Omental fat pad (tissue), 4 donors: ENCODE data around the gene SPACA1. TPM values are rescaled to one million over a fixed set of nuclear protein-coding genes. Genes with fewer than 3 reads are reported as not detected.

Experiments
- ATAC-seq: fragments of 150-250 bp; one replicate; pipeline ENCODE4 v1.9.1; 2016; ENCODE audit warnings: mild to moderate bottlenecking, moderate library complexity; ENCODE audit not compliant: low FRiP score
- DNase-seq: peaks from one replicate; pipeline ENCODE4 v3.0.0-alpha.2; 2019; ENCODE audit warnings: low spot score
- CTCF ChIP-seq, 3 donors: fragments of 450-650 bp; IDR thresholded peaks; one replicate each; pipeline ENCODE4 v1.5.1; 2016 to 2017; ENCODE audit warnings: antibody characterized with exemption in 3 of 3, mild to moderate bottlenecking in 3 of 3, moderate library complexity in 2 of 3
- total RNA-seq, 4 donors: library from RNA; depleted of rRNA; stranded (reverse); fragments of >200 nt; gene quantifications; one replicate each; pipeline ENCODE4 v1.1.0, GENCODE V29; 2016

Gene SPACA1
- total RNA-seq, 4 donors from 2014 or later, result not detected

GRCh38 chr6:88086792-88087191 is 39.2 kb downstream of the SPACA1 start:
- ATAC-seq (no peak), DNase-seq (no peak)
- TF ChIP-seq CTCF (IDR thresholded peaks at IDR 0.05), result no peak

DNA sequence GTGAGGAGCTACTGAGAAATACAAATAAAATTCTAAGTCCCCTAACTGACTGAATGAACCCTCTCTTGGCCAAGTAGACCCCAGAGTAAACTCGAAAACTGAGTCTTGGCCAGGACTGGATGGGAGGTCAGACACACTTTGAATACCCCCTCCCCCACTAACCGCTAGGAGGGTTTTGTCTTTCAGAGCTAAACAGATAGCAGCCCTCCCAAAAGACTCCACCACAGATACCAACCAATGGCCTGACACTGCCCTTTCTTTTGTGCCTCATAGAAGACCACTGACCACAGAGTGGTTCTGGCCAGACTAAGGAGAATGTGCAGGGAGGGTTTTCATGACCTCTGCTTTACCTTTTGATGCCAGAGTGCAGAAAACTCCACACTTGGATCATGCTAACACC is 42.1 kb downstream of the SPACA1 start:
- ATAC-seq (no peak), DNase-seq (no peak)
- no peak for TF ChIP-seq CTCF (IDR thresholded peaks at IDR 0.05)

DNA sequence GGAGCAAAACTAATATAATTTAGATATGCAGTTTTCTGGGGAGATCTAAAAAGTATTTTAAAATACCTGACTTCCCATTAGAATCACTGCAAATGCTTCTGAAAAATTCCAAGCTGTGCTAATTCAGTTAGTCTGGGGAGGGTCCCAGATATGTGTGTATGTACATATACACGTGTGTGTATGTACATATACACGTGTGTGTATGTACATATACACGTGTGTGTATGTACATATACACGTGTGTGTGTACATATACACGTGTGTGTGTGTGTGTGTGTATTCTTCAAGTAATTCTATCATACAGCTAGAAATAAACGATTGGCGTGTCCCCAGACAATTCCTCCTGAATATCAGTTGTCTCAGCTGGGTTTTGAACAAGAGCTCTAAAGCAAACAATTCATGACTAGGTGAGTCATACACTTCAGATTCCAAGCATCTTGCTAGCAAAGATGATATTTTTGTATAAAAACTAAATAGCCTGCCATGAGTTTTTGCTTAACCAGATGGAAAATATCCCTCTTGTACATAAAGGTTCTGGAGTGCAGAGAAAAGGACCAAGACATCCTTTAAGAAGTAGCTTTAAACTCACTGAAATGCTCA is 58.2 kb downstream of the SPACA1 start:
- no peak for TF ChIP-seq CTCF (IDR thresholded peaks at IDR 0.05)
- DNase-seq (no peak), ATAC-seq (no peak)

DNA sequence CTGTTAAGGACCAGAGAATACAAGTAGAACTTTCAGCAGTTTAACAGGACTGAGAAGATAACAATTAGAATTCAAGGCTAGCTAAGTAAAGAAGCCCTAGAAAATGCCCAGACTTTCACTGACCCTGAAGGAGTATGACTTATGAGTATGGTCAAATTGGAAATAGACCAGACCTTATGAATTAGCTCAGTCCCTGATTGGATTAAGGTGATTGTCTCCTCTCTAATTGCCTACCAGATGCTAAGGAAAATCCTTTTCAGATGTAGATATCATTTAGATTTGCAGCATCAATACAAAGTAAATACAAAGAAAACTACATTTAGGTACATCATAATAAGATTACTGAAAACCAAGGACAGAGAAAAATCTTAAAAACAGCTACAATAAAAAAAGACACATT is 59.6 kb downstream of the SPACA1 start:
- DNase-seq, result no peak
- TF ChIP-seq CTCF (IDR thresholded peaks at IDR 0.05), result no peak
- ATAC-seq, result no peak

DNA sequence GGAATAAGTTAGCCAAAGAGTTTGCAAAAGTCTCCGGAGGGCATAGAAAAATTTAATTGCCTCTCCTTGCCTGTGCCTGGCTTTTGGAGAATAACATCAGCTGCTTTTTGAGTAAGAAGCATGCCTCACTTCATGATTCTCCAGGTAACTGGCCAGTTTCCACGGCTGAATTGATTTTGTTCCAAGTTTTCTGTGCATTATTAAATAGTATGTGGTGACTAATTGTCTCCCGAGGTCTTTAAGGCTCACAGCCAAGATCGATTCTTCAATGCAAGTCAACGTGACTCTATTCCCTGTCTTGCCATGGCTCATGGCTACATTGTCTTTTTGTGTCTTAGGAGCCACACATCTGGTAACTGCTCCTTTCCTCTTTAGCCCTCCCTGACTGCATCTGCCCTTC is 64.3 kb downstream of the SPACA1 start:
- no peak for TF ChIP-seq CTCF (IDR thresholded peaks at IDR 0.05)
- DNase-seq (no peak), ATAC-seq (no peak)

- DNase-seq (no peak), ATAC-seq (no peak)
- TF ChIP-seq CTCF (IDR thresholded peaks at IDR 0.05), result no peak
Measured at GRCh38 chr6:88114838-88115237, 67.2 kb downstream of the SPACA1 start.

DNA sequence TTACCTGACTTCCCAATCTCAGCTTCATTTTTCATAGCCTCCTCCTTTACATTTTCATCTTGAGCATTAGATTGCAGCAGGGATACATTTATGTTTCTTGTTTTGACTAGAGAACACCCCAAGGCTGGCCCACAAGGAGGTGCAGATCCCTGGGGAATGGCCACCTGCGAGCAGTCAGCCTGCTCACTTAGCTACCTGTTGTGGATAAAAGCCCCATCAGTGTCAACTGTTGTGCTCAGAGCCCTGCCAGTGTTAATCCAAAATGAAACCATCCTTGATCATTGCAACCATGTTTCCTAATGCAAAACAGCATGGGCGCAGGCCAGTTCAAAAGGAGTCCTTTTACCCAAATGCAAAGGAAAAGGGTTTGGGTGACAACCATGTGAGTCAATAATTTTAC is 67.7 kb downstream of the SPACA1 start:
- DNase-seq (no peak), ATAC-seq (no peak)
- no peak for TF ChIP-seq CTCF (IDR thresholded peaks at IDR 0.05)
